Loucy (cell line): ENCODE data around the gene CRYGA.
"Not testable (repeated sequence)": the region's sequence is repeated elsewhere in the genome, so short reads cannot be mapped to it uniquely, and the experiment has no call there.

Experiments
- H2AFZ ChIP-seq: fragments of 200-600 bp; sonication (generic); 2 replicates; pipeline ENCODE4 v1.6.0; 2016; ENCODE audit warnings: antibody characterized with exemption, mild to moderate bottlenecking, low read length, moderate library complexity
- H3F3A ChIP-seq: fragments of 200-600 bp; 2 replicates; pipeline ENCODE4 v1.6.0; 2016; ENCODE audit warnings: antibody characterized with exemption, low read depth, mild to moderate bottlenecking
- H3K27me3 ChIP-seq: fragments of 200-600 bp; sonication (generic); 2 replicates; pipeline ENCODE4 v1.6.1; 2014; ENCODE audit warnings: low read length, mild to moderate bottlenecking; ENCODE audit not compliant: insufficient read depth, poor library complexity, severe bottlenecking
- H3K36me3 ChIP-seq: fragments of 200-600 bp; sonication (generic); 2 replicates; pipeline ENCODE4 v1.6.1; 2016; ENCODE audit warnings: low read length; ENCODE audit not compliant: insufficient read depth
- H3K4me1 ChIP-seq: fragments of 200-600 bp; sonication (generic); 2 replicates; pipeline ENCODE4 v1.5.1; 2014; ENCODE audit warnings: low read length, mild to moderate bottlenecking; ENCODE audit not compliant: insufficient read depth, poor library complexity, severe bottlenecking
- H3K4me2 ChIP-seq: fragments of 200-600 bp; sonication (generic); 2 replicates; pipeline ENCODE4 v1.6.0; 2014; ENCODE audit warnings: antibody characterized with exemption, low read length, low read depth, mild to moderate bottlenecking; ENCODE audit not compliant: poor library complexity, severe bottlenecking
- H3K4me3 ChIP-seq: fragments of 200-600 bp; sonication (generic); 2 replicates; pipeline ENCODE4 v1.5.1; 2014; ENCODE audit warnings: low read length, mild to moderate bottlenecking, mixed read lengths; ENCODE audit not compliant: poor library complexity, severe bottlenecking
- H3K79me2 ChIP-seq: fragments of 200-600 bp; sonication (generic); 2 replicates; pipeline ENCODE4 v1.6.1; 2014; ENCODE audit warnings: low read length; ENCODE audit not compliant: insufficient read depth
- H3K9ac ChIP-seq: fragments of 200-600 bp; sonication (generic); 2 replicates; pipeline ENCODE4 v1.6.0; 2014; ENCODE audit warnings: mild to moderate bottlenecking, low read depth, low read length, moderate library complexity; ENCODE audit not compliant: poor library complexity, severe bottlenecking
- H3K9me2 ChIP-seq: fragments of 200-600 bp; sonication (generic); replicated peaks from 2 replicates; pipeline ENCODE4 v1.6.1; 2016; ENCODE audit warnings: low read depth, low read length, mixed read lengths
- H3K9me3 ChIP-seq: fragments of 200-600 bp; sonication (generic); 2 replicates; pipeline ENCODE4 v1.6.1; 2014; ENCODE audit warnings: mild to moderate bottlenecking, antibody characterized with exemption, low read length, low read depth; ENCODE audit not compliant: insufficient read depth
- H4K20me1 ChIP-seq: fragments of 200-600 bp; sonication (generic); 2 replicates; pipeline ENCODE4 v1.6.0; 2014; ENCODE audit warnings: antibody characterized with exemption, low read length, mild to moderate bottlenecking; ENCODE audit not compliant: insufficient read depth, poor library complexity, severe bottlenecking
- CTCF ChIP-seq: fragments of 200-600 bp; sonication (generic); conservative IDR thresholded peaks from 2 replicates; pipeline ENCODE4 v1.5.1; 2014; ENCODE audit warnings: mild to moderate bottlenecking, antibody characterized with exemption, low read length
- EZH2phosphoT487 ChIP-seq: fragments of 200-600 bp; IDR thresholded peaks from 2 replicates; pipeline ENCODE4 v1.6.1; 2018; ENCODE audit warnings: antibody characterized with exemption, mild to moderate bottlenecking, moderate library complexity, borderline replicate concordance

Gene CRYGA

GRCh38 chr2:208125251-208125650, 38.1 kb downstream of the CRYGA start:
- H3K9me3 ChIP-seq, result no peaks in the 10 kb centered on the region
- H3K4me1 ChIP-seq, result no peaks in the 10 kb centered on the region
- no peak for TF ChIP-seq EZH2phosphoT487
- no peak for TF ChIP-seq CTCF

GRCh38 chr2:208124013-208124715, 39.2 kb downstream of the CRYGA start, which contains the start of gene CRYGD:
Gene CRYGD (minus strand): TSS chr2:208124524. CDS start chr2:208124473, 51 bp downstream.
- H2AFZ ChIP-seq, H3K9ac ChIP-seq, H3K4me1 ChIP-seq, H3K9me3 ChIP-seq, H3K79me2 ChIP-seq, H3K9me2 ChIP-seq, H3K27me3 ChIP-seq, H3F3A ChIP-seq, H4K20me1 ChIP-seq, H3K4me3 ChIP-seq, H3K4me2 ChIP-seq, H3K36me3 ChIP-seq: not testable (repeated sequence)

More at GRCh38 chr2:208125251-208125650, 38.1 kb downstream of the CRYGA start:
- Histone ChIP-seq H2AFZ (no peak overlapping the region), H4K20me1 (no peaks in the 10 kb centered on the region), H3K9ac (no peak overlapping the region), H3K36me3 (no peaks in the 10 kb centered on the region), H3K4me2 (no peak overlapping the region), H3K79me2 (no peaks in the 10 kb centered on the region), H3K27me3 (no peaks in the 10 kb centered on the region), H3K9me2 (no peaks in the 10 kb centered on the region), H3K4me3 (no peak overlapping the region), H3F3A (no peaks in the 10 kb centered on the region)

GRCh38 chr2:208122248-208122647, 41.1 kb downstream of the CRYGA start:
- H3F3A ChIP-seq, result no peaks in the 10 kb centered on the region
- no peak overlapping the region for H3K4me3 ChIP-seq
- no peaks in the 10 kb centered on the region for H3K4me1 ChIP-seq
- no peaks in the 10 kb centered on the region for H3K27me3 ChIP-seq
- TF ChIP-seq EZH2phosphoT487, result no peak
- no peak for TF ChIP-seq CTCF
- no peaks in the 10 kb centered on the region for H3K9me3 ChIP-seq
- no peak overlapping the region for H3K4me2 ChIP-seq
- H3K36me3 ChIP-seq, result no peaks in the 10 kb centered on the region
- H2AFZ ChIP-seq, result no peak overlapping the region
- no peaks in the 10 kb centered on the region for H3K79me2 ChIP-seq
- H4K20me1 ChIP-seq, result no peaks in the 10 kb centered on the region
- H3K9me2 ChIP-seq, result no peaks in the 10 kb centered on the region
- no peak overlapping the region for H3K9ac ChIP-seq

- no peaks in the 10 kb centered on the region for H4K20me1 ChIP-seq
- H3K36me3 ChIP-seq, result no peaks in the 10 kb centered on the region
- H2AFZ ChIP-seq, result no peak overlapping the region
- H3K9me3 ChIP-seq, result no peaks in the 10 kb centered on the region
- H3K4me2 ChIP-seq, result no peak overlapping the region
- no peaks in the 10 kb centered on the region for H3K27me3 ChIP-seq
- TF ChIP-seq CTCF (no peak), EZH2phosphoT487 (no peak)
- no peak overlapping the region for H3K9ac ChIP-seq
- H3K4me1 ChIP-seq, result no peaks in the 10 kb centered on the region
- no peak overlapping the region for H3K4me3 ChIP-seq
- H3F3A ChIP-seq, result no peaks in the 10 kb centered on the region
- no peaks in the 10 kb centered on the region for H3K9me2 ChIP-seq
- no peaks in the 10 kb centered on the region for H3K79me2 ChIP-seq
These were observed 44.5 kb downstream of the CRYGA start for GRCh38 chr2:208118918-208119317.

- H2AFZ ChIP-seq, H4K20me1 ChIP-seq, H3F3A ChIP-seq, H3K9me2 ChIP-seq, H3K4me1 ChIP-seq, H3K36me3 ChIP-seq, H3K9ac ChIP-seq, H3K4me2 ChIP-seq, H3K79me2 ChIP-seq, H3K27me3 ChIP-seq, H3K4me3 ChIP-seq, H3K9me3 ChIP-seq: not testable (repeated sequence)
These were observed 46.0 kb downstream of the CRYGA start for GRCh38 chr2:208117390-208117789.
